GM19035 (cell line): ENCODE data around the gene TOX3.

Source experiments
- ATAC-seq: cut with Tn5 transposase; IDR thresholded peaks from one replicate; pipeline ENCODE4 v1.9.1; 2021; ENCODE audit not compliant: unreplicated experiment

The TOX3 gene

DNA sequence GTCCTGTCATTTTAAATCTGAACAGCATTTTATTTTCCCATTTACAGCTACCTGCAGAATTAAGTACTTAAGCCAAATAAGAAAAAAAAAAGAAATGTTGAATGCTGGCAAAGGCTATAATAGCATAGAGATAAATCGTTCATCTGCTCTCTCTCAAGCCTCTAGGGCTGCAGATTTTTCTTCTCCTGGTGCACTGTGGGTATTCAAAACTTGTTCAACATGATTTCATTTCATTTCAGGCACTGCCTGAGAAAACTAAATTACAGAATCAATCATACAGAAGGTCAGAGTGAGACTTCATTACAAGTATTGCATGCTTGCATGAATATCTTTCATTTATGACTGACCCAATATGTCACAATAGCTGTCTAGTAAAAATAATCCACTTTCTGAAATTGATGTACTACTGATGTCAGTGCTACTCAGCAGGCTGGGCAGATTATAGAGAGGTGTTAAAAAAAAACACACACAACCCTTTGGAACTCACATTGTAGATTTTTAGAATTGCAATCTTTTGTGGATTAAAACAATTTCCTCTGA lies 86.2 kb downstream of the TOX3 start:
- ATAC-seq, result no peak

DNA sequence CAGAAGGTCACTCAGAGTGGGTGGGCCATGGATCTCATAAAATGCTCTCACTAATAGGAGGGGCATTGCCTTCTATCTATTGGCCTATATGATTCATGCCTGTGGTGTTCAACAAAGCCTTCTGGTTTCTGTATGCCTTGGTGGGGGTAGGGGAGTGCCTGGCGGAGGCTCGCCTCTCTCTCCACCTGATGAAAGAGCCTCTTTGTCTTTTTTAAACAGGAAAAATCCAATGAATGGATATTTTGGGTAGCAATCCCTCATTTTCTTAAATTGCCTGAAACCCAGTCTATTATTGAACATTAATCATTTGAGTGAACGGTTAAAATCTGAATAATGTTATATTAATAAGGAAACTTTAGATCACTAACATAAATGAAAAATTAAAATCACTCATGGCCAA lies 90.6 kb downstream of the TOX3 start:
- ATAC-seq, result no peak

DNA sequence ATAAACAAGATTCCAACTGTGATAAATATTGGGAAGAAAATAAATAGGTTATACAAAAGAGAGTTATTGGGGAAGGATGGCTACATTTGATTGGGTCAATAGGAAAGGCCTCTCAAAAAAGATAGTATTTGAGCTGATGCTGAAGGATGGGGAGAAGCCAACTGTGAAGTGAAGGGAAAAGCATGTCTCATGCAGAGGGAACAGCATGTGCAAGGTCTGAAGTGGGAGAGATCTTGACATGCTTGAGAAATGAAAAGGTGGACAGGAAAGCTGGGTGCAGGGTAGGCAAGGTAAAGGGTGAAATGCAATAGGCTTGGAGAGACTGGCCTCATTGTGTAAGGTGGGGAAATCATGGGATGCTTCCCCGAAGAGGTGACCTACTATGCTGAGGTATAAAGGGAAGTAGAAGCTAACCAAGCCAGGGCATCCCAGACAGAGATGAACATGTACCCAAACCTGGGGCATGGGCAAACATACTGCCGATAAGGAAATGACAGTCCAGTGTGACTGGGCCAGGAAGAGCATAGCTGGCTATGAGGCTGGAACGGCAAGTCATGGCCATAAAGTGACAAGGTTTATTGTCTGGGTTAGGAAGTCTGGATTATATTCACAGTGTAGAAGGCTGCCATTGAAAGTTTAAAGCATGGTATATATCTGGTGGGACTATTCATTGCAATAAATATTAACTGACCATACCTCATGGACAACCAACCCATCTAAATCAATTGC lies 91.2 kb downstream of the TOX3 start:
- ATAC-seq, result no peak

- no peak for ATAC-seq
These were observed 93.3 kb downstream of the TOX3 start for GRCh38 chr16:52453644-52454043.

DNA sequence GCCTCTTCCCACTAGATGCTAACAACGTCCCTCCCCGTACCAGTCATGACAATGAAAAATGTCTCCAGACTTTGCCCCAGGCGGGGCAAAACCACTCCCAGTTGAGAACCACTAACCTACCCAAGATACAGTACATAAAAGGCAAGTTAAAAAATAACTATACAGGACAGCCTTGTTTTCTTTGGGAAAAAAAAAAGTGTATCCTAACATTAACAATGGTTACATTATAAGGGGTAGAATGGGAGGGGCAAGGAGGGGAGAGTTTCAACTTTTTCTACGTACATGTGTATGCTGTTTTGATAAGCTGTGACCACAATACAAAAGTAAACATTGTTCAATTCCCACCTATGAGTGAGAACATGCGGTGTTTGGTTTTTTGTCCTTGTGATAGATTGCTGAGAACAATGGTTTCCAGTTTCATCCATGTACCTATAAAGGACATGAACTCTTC lies 94.9 kb downstream of the TOX3 start:
- no peak for ATAC-seq

DNA sequence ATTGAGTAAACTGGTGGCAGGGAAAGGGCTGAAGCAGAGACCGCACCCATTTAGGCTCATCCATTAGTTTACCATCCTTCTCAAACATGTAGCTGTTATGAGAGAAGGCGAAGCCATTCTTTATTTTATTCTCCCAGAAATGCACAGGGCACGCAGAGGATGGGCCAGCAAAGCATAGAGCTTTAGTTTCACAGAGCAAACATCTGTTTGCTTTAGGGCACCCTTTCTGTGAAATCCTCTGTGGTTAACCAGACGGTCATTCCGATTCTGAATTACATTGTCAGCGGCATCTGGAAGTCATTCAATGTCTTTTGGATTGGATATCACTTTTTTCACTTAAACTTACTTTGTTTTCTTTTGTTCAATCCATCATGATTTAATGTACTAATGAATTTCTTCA lies 96.0 kb downstream of the TOX3 start:
- ATAC-seq, result no peak

DNA sequence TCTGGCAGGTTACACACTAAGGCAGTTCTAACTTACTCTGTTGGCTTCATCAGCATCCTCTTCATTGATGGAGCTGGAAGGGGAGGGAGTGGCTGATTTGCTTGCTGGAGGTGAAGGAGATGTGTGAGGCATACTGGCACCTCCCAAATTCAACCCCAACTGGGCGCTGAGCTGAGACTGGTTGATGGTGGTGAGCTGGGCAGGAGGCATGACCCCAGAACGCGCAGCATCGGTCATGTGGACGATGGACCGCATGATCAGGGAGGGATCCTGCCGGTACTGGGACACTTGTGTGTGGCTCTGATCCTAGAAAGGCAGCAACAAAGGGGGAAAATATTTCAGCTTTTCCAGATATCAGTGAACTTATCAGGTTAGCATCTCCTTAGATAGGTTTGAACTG lies 96.7 kb downstream of the TOX3 start:
- ATAC-seq, result no peak

GRCh38 chr16:52446080-52446479 lies 100.9 kb downstream of the TOX3 start:
- no peak for ATAC-seq

GRCh38 chr16:52441886-52442285 lies 105.1 kb downstream of the TOX3 start:
- ATAC-seq, result no peak

GRCh38 chr16:52440248-52440647 lies 106.7 kb downstream of the TOX3 start:
- ATAC-seq, result no peak

DNA sequence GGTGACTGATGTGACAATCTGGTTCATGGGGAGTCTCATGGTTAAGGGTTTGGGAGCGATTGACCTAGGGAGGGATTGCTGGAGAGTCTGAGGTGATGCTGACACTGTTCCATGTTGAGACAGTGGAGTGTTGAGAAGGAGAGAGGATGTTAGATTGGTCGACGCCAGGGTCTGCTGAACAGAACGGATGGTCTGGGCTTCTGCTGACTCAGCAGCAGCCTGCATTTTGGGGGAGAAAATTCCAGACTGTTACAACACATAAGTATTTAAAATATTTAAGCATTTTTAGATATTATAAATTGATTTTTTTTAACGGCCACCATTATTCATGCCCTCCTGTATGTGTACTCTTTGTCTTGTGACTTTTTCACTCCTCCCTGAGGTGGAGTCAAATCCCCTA lies 107.2 kb downstream of the TOX3 start:
- ATAC-seq, result no peak

DNA sequence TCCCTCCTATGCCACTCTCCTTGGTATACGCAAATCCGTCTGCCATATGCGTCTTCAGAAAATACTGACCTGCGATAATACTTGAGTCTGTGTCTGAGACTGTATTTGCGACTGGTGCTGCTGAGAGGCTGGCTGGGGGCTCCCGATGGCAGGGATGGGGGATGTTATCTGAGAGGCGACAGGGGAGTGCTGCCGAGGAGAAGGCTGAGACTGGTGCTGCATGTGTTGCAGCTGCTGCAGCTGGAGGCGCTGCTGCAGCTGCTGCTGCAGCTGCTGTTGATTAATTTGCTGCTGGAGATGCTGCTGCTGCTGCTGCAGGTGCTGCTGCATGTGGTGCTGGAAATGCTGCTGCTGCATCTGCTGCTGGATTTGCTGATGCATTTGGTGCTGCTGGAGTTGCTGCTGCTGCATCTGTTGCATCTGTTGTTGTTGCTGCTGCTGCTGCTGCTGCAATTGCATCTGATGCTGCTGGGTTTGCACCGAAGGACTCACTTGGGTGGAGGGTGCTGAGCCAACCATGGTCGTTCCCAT lies 107.7 kb downstream of the TOX3 start:
- ATAC-seq, result no peak

- no peak for ATAC-seq
These were observed 109.7 kb downstream of the TOX3 start for GRCh38 chr16:52437277-52437670.

GRCh38 chr16:52436339-52437276 lies 110.3 kb downstream of the TOX3 start:
- ATAC-seq, result no peak

GRCh38 chr16:52434224-52434623 lies 112.7 kb downstream of the TOX3 start:
- no peak for ATAC-seq

- no peak for ATAC-seq
These were observed 113.3 kb downstream of the TOX3 start for GRCh38 chr16:52433643-52434042.

- no peak for ATAC-seq
These were observed 122.4 kb downstream of the TOX3 start for GRCh38 chr16:52424591-52424990.

DNA sequence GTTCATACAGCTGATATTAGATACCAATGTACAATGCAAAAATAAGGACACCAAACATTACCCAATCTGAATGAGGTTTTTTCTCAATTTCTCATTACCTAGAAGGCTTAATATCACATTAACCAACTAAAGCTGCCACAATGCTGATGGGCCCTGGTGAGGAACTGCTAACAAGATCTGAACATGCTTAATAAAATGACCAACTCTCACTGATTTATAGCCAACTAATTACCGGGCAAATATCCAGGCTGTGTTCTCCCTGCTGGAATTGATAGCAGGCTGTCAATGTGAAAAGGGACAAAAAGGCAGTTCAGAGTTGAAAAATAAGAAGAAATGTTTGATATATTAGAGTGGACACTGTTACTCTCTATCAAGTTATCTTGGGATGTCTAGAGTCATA lies 124.6 kb downstream of the TOX3 start:
- ATAC-seq, result no peak

GRCh38 chr16:52418201-52418600 lies 128.7 kb downstream of the TOX3 start:
- ATAC-seq, result no peak

- no peak for ATAC-seq
These were observed 130.1 kb downstream of the TOX3 start for GRCh38 chr16:52416888-52417287.

GRCh38 chr16:52411011-52411410 lies 135.9 kb downstream of the TOX3 start:
- no peak for ATAC-seq
